ENCODE measurements around the gene OPN3. TPM values are rescaled to one million over a fixed set of nuclear protein-coding genes. Genes with fewer than 3 reads are reported as not detected.

The OPN3 gene
- total RNA-seq, 2 donors from 2014 or later: 5.8 to 7.7 TPM

DNA sequence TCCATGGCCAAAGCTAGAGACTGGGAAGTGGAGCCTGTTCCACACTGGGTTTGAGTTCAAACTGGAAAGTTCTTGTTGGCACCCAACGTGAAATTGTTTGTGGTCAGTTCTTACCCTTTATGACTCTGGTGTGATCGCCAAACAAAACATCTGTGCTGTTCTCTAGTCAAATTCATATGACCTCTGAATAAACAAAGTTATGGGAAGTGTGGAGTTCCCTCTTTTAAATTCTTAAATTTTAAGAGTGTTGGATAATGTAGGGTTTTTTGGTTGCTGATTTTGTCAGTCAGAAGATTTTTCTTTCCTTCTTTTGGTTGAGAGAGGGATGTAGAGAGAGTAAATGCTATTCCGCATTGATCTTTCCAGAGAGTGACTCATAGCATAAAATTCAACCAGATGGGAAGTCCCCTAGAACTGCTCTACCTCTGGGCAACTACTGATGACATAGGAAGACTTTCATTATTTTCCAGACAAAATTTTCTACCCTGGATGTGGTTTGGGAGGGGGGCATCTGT, 36.4 kb downstream of the OPN3 start:
- peak; percentile 34 to 41 for ATAC-seq
- intact Hi-C loops (cut with DNase I): no loop called here

DNA sequence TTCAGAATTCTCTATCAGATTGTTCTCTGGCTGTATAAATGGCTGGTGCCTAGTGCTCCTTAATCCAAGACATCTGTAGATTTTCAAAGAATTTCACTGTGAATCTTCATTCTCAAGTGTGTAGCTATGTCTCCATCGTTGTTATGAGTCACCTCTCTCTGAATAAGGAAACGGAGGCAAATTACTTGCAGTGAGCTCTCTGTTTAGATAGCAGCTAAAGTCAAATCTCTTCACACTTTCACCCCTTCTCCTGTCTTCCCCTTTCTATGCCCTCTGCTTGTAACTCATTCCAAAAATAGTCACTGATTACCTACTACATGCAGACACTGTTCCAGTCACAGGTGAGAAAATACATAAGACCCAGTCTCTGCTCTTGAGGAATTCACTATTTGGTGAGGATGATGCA, 39.7 kb downstream of the OPN3 start:
- DNase-seq (no peak), ATAC-seq (no peak)
- intact Hi-C loops (cut with DNase I): no loop called here

More for the DNA sequence above, 36.4 kb downstream of the OPN3 start:
- DNase-seq: no peak

DNA sequence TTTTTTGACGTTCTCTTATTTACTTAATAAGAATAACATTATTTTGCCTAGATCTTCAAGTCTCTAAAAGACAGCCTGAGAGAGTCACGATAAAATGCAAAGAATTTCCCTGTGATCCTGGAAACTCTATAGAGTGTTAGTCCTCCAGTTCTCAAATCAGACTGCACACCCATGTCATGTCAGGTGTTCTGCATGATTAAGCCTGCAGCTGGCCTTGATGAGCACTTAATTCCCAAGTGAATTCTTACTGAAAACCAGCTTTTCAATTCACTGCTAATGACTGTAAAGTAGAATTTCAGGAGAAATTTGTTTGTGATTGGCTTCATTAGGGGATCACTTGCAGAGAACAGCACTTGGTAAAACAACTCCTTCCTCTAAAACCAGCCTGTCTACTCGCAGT, 41.9 kb downstream of the OPN3 start:
- no peak for ATAC-seq
- DNase-seq: no peak
- intact Hi-C loops (cut with DNase I): no loop called here

DNA sequence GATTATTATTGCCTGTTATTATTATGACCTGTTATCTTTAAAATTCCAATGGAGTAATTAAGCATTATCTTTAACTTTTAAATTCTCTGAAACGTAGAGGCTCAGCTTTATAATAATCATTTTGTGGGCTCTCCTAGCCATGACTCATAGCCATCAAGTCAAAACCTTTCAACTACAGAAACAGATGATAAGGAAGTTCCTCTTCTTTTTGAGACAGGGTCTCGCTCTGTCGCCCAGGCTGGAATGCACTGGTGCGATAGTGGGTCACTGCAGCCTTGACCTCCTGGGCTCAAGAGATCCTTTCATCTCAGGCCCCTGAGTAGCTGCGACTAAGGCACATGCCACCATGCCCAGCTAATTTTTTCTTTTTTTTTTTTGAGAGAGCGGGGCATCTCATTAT, 43.5 kb downstream of the OPN3 start:
- ATAC-seq (no peak), DNase-seq (no peak)
- intact Hi-C loops (cut with DNase I): no loop called here

DNA sequence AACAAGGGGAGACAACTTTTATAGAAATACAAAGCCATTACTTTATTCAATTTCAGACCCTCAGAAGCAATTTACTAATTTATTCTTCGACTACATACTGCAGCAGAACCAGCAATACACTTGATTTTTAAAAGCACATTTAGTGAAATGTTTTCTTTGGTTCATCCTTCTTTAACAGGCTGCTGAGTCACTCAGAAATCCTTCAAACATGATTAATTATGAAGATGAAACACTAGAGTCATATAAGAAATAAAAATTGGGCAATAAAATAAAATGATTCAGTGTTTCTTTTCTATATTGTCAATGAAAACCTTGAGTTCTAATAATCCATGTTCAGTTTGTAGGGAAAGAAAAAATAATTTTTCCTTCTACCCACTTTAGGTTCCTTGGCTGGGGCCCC, 47.0 kb downstream of the OPN3 start:
- ATAC-seq (no peak), DNase-seq (no peak)
- intact Hi-C loops (cut with DNase I): no loop called here

DNA sequence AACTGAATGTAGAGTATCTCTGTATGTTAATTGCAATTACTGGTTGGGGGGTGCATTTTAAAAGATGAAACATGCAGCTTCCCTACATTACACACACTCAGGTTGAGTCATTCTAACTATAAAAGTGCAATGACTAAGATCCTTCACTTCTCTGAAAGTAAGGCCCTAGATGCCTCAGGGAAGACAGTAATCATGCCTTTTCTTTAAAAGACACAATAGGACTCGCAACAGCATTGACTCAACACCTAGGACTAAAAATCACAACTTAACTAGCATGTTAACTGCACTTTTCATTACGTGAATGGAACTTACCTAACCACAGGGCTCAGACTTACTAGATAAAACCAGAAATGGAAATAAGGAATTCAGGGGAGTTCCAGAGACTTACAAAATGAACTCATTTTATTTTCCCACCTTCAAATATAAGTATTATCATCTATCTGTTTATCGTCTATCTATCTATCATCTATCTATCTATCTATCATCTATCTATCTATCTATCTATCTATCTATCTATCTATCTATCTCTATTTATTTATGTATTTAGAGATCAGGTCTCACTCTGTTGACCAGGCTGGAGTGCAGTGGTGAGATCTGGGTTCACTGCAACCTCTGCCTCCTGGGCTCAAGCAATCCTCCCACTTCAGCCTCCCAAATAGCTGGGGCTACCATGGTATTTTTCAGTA, 47.8 kb downstream of the OPN3 start:
- intact Hi-C loops (cut with DNase I): no loop called here
- ATAC-seq (peak in 1 of 2 donors; percentile 27), DNase-seq (no peak)

DNA sequence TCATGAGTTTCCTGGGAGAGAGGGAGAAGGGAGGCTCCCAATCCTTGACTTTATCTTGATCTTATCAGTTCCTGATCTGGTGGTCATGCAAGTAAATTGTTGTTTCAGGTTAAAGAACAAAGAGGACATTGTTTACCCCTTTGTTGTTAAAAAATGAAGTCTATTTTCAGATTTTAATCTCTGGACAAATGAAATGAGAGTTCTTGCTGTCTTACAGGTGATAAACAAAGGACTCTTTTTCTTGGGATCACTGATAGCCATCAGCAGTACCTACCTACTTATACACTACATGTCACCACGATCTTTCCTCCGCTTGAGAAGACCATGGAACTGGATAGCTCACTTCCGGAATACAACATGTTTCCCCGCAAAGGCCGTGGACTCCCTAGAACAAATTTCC, 48.4 kb downstream of the OPN3 start:
- ATAC-seq (no peak), DNase-seq (no peak)
- intact Hi-C loops (cut with DNase I): no loop called here

DNA sequence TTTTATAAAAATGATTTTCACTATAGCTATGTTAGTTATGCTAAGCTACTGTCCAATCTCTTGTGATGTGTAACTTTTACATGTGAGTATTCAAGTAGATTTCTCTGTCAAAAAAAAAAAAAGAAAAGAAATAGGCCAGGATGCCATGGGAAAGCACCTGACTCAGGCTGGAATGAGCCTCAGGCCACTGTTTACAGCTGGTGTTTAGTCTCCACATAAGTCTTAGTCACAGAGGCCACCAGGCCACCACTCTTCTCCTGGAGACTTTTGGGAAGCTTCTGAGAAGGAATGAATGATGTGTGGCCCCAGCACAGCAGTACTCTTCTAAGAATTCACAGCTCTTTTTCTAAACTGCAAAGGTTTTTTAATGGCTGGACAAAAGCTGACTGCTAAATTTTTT, 48.9 kb downstream of the OPN3 start:
- intact Hi-C loops (cut with DNase I): no loop called here
- DNase-seq: no peak
- no peak for ATAC-seq

DNA sequence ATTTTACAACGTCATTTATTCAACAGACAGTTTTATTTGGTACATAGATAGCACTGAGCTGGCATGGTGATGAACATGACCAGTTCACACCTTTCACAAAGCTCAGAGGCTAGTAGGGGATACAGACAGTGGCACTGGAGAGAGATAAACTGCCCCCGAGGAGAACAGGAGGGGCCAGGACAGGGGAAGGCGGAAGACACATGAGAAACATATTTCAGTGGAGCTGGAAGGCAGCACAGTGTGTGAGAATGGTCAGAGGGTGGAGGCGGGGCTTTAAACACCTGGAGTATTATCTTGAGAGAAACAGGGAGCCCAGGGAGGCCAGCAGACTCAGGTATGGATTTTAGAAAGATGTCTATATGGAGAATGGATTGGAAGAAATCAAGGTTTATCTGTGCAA, 49.5 kb downstream of the OPN3 start:
- DNase-seq (no peak), ATAC-seq (peak in 1 of 2 donors; percentile 22)
- intact Hi-C loops (cut with DNase I): no loop called here

DNA sequence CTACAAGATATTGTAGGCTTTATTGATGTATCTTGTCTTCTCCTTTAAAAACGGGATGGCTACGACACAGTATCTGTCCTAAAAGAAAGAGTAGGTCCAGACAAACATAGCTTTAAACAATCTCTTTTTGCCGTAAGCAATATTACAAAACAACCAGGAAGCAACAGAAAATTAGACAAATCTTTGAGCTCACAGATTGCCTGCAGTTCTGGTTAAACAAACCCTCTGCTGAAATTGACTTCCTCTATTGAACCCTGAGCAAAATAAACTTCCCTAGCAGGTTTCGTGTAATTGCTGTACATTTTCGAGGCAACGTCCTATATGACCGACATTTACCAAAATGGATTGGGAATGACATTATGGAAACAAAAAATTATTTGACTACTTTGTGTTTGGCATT, 50.6 kb downstream of the OPN3 start:
- no peak for DNase-seq
- no peak for ATAC-seq
- intact Hi-C loops (cut with DNase I): no loop called here

DNA sequence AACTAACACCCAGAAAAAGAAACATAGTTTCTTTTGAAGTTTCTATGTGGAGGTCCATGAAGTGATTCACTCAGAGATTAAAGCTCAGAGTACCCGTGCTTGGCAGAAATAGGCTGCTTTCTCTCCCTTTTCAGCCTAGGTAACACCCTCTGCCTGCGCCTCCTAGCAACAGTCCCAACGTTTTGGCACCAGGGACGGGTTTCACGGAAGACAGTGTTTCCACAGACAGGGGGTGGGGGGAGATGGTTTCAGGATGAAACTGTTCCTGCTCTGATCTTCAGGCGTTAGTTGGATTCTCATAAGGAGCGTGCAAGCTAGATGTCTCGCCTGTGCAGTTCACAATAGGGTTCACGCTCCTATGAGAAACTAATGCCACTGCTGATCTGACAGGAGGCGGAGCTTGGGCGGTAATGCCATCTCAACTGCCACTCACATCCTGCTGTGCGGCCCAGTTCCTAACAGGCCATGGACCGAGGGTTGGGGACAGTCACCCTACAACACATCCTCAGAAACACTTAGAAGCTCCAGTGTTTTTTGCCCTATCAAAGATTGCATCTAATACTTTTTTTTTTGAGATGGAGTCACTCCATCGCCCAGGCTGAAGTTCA, 53.2 kb downstream of the OPN3 start:
- no peak for ATAC-seq
- DNase-seq: no peak
- intact Hi-C loops (cut with DNase I): no loop called here

DNA sequence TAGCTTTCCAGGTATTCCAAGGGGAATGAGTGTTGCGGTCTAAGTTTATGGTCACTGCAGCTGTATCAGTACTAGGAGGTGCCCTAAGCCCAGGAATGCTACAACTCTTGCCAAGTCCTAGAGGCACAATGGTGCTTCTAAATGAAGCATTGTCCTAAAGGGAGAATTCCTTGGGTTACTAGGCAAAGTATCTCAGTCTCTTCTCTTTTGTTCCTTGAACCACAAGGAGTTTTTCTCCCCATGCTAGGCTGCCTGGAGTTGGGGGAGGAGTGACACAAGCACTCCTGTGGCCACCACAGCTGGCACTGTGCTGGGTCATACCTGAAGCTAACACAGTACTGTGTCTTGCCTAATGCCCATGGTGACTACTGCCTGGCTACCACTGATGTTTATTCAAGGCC, 57.2 kb downstream of the OPN3 start:
- ATAC-seq (no peak), DNase-seq (no peak)
- intact Hi-C loops (cut with DNase I): no loop called here

DNA sequence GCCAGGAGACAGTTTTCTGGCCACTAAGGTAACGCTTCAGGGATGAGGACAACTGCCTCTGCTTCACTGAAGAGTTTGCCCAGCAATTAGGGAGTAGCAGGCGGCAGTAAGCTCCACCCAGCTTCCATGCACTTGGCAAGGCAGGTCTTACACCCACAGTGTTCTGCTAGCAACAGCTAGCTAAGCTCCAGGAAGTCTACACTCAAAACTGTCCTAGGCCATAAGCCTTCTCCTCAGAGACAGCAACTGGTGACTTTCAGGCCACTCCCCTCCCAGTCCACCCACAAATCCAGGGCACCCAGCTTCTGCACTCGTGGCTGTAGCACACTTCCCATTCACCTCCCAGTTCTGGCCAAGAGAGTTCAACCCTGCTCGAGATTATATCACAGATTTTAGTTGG, 60.7 kb downstream of the OPN3 start:
- intact Hi-C loops (cut with DNase I): no loop called here
- ATAC-seq (no peak), DNase-seq (no peak)

DNA sequence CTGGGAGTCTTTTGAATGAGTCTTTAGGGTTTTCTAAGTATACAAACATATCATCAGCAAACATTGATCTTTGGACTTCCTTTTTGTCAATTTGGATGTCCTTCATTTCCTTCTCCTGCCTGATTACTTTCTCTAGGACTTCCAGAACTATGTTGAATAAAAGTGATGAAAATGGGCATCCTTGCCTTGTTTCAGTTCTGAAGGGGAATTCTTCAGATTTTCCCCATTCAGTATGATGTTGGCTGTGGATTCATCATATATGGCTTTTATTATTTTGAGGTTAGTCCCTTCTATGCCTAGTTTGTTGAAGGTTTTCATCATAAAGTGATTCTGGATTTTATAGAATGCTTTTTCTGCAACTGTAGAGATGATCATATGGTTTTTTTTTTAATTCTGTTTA, 66.0 kb downstream of the OPN3 start:
- intact Hi-C loops (cut with DNase I): no loop called here
- ATAC-seq (no peak), DNase-seq (no peak)

DNA sequence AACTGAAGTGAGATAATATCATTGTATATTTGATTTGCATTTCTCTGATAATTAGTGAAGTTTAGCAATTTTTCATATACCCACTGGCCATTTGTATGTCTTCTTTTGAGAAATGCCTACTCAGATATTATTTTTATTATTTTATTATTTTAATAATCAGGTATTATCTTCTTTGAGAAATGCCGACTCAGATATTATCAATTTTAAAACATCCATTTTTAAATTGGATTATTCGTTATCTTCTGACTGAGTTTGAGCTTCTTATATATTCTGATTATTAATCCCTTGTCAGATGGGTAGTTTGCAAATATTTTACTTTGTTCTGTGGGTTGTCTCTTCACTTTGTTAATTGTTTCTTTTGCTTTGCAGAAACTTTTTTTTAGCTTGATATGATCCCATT, 70.3 kb downstream of the OPN3 start:
- intact Hi-C loops (cut with DNase I): no loop called here
- ATAC-seq: no peak
- DNase-seq: no peak

DNA sequence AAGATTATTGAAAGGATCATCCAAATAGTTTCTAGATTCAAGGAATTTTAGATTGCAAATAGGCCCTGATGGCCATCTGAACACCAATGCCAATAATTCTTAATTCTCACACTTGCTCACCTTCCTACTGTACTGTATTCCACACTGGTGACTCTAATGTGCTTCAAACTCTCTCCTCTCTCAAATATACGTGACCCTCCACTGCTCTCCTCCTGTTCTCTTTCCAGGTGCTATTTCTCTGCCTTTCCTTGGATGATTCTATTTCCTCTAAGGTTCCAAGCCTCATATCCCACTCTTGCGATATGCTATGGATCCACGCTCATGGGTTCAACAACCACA, 79.4 kb downstream of the OPN3 start:
- no peak for ATAC-seq
- intact Hi-C loops (cut with DNase I): no loop called here
- DNase-seq: no peak

DNA sequence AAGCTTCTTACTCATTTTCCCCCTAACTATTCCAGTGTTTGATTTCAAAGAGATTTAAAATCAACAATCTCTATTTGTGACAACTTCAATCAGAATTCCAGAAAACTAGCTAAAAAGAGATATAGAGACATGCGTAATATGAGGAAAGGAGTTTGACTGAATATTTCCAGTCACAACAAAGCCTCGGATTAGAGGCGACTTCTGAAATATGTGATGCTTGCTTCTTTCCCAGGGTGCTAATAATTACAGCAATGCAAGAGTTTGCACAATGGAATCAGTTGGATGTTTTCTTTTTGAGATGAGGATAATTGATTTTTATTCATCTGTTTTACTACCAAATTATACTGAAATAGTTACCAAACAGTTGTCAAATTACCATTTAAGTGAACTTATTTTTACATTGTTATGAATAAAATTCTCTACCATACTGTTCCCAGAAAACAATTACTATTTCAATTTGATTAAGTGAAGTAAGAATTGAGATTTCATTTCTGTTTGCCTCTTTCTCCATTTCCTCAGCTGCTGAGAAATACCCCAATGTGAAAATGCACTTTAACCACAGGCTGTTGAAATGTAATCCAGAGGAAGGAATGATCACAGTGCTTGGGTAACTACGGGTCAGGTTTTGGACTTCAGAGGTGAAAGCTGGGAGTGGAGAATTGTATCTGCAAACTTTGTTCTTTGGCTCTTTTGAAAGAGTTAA, 79.9 kb downstream of the OPN3 start:
- intact Hi-C loops (cut with DNase I): no loop called here
- ATAC-seq (no peak), DNase-seq (no peak)

DNA sequence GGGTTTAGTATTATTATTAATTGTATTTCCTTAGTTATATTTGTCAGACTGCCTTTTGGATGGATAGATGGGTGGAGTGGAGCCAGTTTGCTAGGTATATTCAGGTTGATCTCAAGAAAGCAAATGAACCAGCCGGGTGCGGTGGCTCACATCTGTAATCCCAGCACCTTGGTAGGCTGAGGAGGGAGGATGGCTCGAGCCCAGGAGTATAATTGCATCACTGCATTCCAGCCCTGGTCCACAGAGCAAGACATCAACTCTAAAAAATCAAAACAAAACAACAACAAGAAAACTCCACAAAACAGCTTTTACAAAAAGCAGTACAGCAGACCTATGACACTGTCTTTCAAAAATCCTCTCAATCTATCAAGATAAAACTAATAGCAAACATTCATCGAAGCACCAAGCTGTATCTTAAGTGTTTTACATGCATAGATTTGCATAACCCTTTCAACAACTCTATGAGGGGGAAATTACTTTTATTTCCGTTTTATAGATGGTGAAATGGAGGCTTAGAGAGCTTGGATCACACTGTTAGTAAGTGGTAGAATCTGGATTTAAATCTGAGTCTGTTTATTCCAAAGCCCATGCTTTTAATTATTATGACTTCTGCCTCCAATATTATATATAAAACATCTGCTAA, 82.5 kb downstream of the OPN3 start:
- ATAC-seq: no peak
- no peak for DNase-seq
- intact Hi-C loops (cut with DNase I): no loop called here

DNA sequence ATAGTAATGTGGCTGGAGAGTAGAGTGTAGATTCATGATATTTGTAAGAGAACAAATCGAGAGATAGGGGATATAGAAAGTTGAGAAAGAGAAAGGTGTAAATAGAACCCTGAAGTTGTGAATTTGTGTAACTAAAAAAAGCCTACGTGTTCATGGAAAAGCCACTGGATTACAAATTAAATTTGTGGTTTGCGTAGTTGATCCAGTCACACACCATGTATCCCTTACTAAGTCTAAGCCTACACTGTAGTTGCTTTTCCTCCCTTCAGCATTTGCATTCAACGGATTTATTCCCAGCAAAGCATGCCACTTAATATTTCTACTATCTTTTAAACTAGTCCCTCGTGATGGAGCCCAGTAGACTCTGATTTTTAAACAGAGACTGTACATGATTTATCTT, 83.1 kb downstream of the OPN3 start:
- DNase-seq (no peak), ATAC-seq (no peak)
- intact Hi-C loops (cut with DNase I): no loop called here

DNA sequence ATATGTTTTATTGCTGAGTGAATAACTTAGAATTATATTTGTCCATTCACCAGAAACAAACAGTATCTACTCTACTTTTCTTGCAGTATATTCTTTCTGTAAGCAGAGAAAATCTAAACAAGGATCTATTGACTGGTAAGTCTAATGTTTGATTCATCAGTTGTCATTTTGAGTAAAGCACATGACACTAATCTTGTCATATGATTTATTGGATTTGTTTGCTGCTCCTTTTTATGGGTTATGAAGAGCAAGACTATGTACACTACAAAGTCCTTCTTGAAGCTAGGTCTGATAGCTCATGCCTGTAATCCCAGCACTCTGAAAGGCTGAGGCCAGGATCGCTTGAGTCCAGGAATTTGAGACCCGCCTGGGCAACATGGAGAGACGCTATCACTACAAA, 84.6 kb downstream of the OPN3 start:
- intact Hi-C loops (cut with DNase I): no loop called here
- DNase-seq (no peak), ATAC-seq (no peak)

All from left cardiac atrium (tissue), 4 donors.